ENCODE measurements around the gene JRKL. TPM values are rescaled to one million over a fixed set of nuclear protein-coding genes. Genes with fewer than 3 reads are reported as not detected.

JRKL gene
- total RNA-seq, 4 donors from 2014 or later: 2.9 to 5.8 (median 3.6) TPM

DNA sequence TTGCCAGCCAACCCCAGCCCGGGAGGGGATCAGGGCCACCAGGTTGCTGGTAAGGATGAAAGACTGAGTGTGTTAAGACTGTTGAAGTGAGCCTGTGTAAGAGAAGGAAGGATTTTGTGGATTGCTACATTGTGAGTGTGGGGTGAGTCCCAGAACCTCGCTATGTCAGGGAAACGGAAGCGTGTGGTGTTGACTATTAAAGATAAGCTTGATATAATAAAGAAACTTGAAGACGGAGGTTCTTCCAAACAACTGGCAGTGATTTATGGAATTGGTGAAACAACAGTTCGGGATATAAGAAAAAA, 627 bp downstream of the JRKL start:
- DNase-seq: no peak
- in situ Hi-C loops (cut with MboI; ENCODE audit: low sequenced_read_pairs in 4 of 4): loop anchor here in 1 of 4 donors (25.0 kb wide), 1 partner anchor 553 kb away; no protein-coding TSS in a partner anchor

GRCh38 chr11:96391698-96392307, 2.0 kb downstream of the JRKL start:
- no peak overlapping the region for H3K27ac ChIP-seq
- no peak overlapping the region for H3K4me3 ChIP-seq
- no peaks in the 10 kb centered on the region for H3K9me3 ChIP-seq
- in situ Hi-C loops (cut with MboI; ENCODE audit: low sequenced_read_pairs in 4 of 4) (loop anchor here in 1 of 4 donors (25.0 kb wide), 1 partner anchor 555 kb away; no protein-coding TSS in a partner anchor), intact Hi-C loops (cut with DNase I; ENCODE audit: low total_unique reads) (no loop called here)
- H3K36me3 ChIP-seq: no peaks in the 10 kb centered on the region
- TF ChIP-seq POLR2A (IDR thresholded peaks at IDR 0.05): no peak
- no peaks in the 10 kb centered on the region for H3K27me3 ChIP-seq
- H3K4me1 ChIP-seq: peaks cover 14 to 19% of the 10 kb centered on the region in 2 donors
- DNase-seq (no peak), ATAC-seq (no peak)

More for the DNA sequence above, 627 bp downstream of the JRKL start:
- no peaks in the 10 kb centered on the region for H3K9me3 ChIP-seq
- intact Hi-C loops (cut with DNase I; ENCODE audit: low total_unique reads): loop anchor here (1.0 kb wide), 1 partner anchor 601 kb away; the partner anchor contains the start of gene FAM76B
- TF ChIP-seq CTCF (IDR thresholded peaks at IDR 0.05 in 4 of 5, conservative IDR thresholded peaks at IDR 0.05 in 1 of 5): no peak
- TF ChIP-seq POLR2A (IDR thresholded peaks at IDR 0.05): no peak
- no peaks in the 10 kb centered on the region for H3K36me3 ChIP-seq
- peak in 1 of 2 donors; percentile 5 for ATAC-seq
- no peaks in the 10 kb centered on the region for H3K27me3 ChIP-seq
- H3K4me1 ChIP-seq: peaks cover 14 to 19% of the 10 kb centered on the region in 2 donors
- peak overlapping the region; percentile 81 to 93 (median 92) for H3K4me3 ChIP-seq
- H3K27ac ChIP-seq: peak overlapping the region; percentile 87 to 95 (median 91)

DNA sequence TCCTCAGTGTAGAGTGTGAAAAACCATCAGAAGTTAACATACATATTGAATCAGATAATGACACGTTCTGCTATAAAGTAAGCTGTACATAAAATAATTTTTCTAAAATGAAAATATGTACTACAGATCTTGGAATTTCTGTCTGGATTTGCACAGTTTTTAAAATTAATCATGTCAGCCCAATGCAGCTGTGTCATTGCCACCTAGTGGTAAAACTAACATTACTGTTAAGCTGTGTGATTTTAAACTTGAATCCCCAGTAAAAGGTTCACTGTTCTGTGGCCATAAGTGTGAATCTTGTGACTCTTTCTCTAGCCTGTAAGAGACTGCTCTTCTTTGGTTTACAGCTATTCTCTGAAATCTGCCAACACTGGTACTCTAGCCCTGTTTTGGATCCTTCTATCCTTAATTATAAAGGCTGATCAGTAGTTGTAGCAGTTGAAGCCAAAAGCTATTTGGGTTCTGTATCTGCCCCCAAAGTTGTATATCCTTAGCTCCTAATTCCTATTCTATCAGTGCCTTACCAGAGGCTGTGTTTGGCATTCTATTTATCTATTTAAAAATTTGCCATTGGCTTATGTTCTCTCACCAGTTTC, 4.0 kb downstream of the JRKL start:
- Histone ChIP-seq H3K4me1 (peaks cover 6 to 12% of the 10 kb centered on the region in 2 donors), H3K4me3 (no peak overlapping the region), H3K9me3 (no peaks in the 10 kb centered on the region), H3K27ac (no peak overlapping the region), H3K36me3 (no peaks in the 10 kb centered on the region), H3K27me3 (no peaks in the 10 kb centered on the region)
- in situ Hi-C loops (cut with MboI; ENCODE audit: low sequenced_read_pairs in 4 of 4): loop anchor here in 1 of 4 donors (25.0 kb wide), 1 partner anchor 557 kb away; no protein-coding TSS in a partner anchor
- intact Hi-C loops (cut with DNase I; ENCODE audit: low total_unique reads): no loop called here
- DNase-seq (no peak), ATAC-seq (no peak)
- TF ChIP-seq CTCF (IDR thresholded peaks at IDR 0.05 in 4 of 5, conservative IDR thresholded peaks at IDR 0.05 in 1 of 5): peak in 4 of 5 experiments; percentile 30 to 60 (median 48)
- no peak for TF ChIP-seq POLR2A (IDR thresholded peaks at IDR 0.05)

- Histone ChIP-seq H3K27ac (no peak overlapping the region), H3K4me1 (peaks cover 6 to 9% of the 10 kb centered on the region in 2 donors), H3K36me3 (no peaks in the 10 kb centered on the region), H3K4me3 (no peak overlapping the region), H3K9me3 (no peaks in the 10 kb centered on the region), H3K27me3 (no peaks in the 10 kb centered on the region)
- in situ Hi-C loops (cut with MboI; ENCODE audit: low sequenced_read_pairs in 4 of 4) (loop anchor here in 1 of 4 donors (25.0 kb wide), 1 partner anchor 557 kb away; no protein-coding TSS in a partner anchor), intact Hi-C loops (cut with DNase I; ENCODE audit: low total_unique reads) (no loop called here)
- TF ChIP-seq POLR2A (IDR thresholded peaks at IDR 0.05) (no peak), CTCF (IDR thresholded peaks at IDR 0.05 in 4 of 5, conservative IDR thresholded peaks at IDR 0.05 in 1 of 5) (no peak)
- DNase-seq (no peak), ATAC-seq (no peak)
Measured at GRCh38 chr11:96394773-96395172, 5.0 kb downstream of the JRKL start.

DNA sequence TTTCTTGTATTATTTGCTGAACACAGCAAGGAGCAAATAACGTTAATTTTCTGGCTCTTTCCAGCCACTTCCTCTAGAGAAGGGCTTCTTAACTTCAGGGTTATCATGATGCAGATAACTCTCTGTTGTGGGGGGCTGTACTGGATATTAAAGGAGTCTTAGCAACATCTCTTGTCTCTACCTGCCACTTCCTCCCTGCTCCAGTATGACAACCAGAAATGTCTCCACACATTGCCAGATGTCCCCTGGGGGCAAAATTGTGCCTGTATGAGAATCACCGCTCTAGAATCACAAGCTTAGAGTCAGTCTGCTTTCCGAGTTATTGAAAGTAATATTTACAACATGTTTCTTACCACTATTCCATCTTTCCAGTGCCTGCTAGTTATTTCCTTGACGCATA, 6.8 kb downstream of the JRKL start:
- TF ChIP-seq POLR2A (IDR thresholded peaks at IDR 0.05) (no peak), CTCF (IDR thresholded peaks at IDR 0.05 in 4 of 5, conservative IDR thresholded peaks at IDR 0.05 in 1 of 5) (no peak)
- intact Hi-C loops (cut with DNase I; ENCODE audit: low total_unique reads) (no loop called here), in situ Hi-C loops (cut with MboI; ENCODE audit: low sequenced_read_pairs in 4 of 4) (loop anchor here in 1 of 4 donors (25.0 kb wide), 1 partner anchor 559 kb away; no protein-coding TSS in a partner anchor)
- no peak for ATAC-seq
- Histone ChIP-seq H3K9me3 (no peaks in the 10 kb centered on the region), H3K4me1 (no peaks in the 10 kb centered on the region), H3K27ac (no peak overlapping the region), H3K4me3 (no peak overlapping the region), H3K27me3 (no peaks in the 10 kb centered on the region), H3K36me3 (no peaks in the 10 kb centered on the region)
- no peak for DNase-seq

Data from gastrocnemius medialis (tissue), 4 donors.